HepG2 (cell line): ENCODE data around the gene XG. TPM values are rescaled to one million over a fixed set of nuclear protein-coding genes. Genes with fewer than 3 reads are reported as not detected.
"Not testable (repeated sequence)": the region's sequence is repeated elsewhere in the genome, so short reads cannot be mapped to it uniquely, and the experiment has no call there.

Experiments
- ATAC-seq: fragments of 200-7000 bp; cut with Tn5 transposase; 3 replicates; pipeline ENCODE4 v1.9.1; 2020; ENCODE audit warnings: mild to moderate bottlenecking, moderate library complexity
- BruUV-seq: library from RNA; stranded (reverse); fragments of 400-500 nt; replicated peaks from 2 replicates; lab custom pipeline; 2021; lab: Mats Ljungman, UMichigan
- CTCF ChIA-PET: fragments of 300-600 bp; formaldehyde crosslinking; extraction: SDS; loops from one replicate; lab custom pipeline; 2021; ENCODE audit warnings: low total read pairs, inconsistent platforms, low intra/inter-chr PET ratio; lab: Yijun Ruan, JAX
- POLR2A ChIA-PET: fragments of 350-600 bp; sonication (Branson Sonifier 250); formaldehyde crosslinking; loops from one replicate; lab custom pipeline; 2020; ENCODE audit warnings: antibody characterized with exemption, inconsistent platforms; lab: Yijun Ruan, JAX
- DNase-seq: peaks from one replicate; pipeline ENCODE4 v3.0.0-alpha.2; 2015; ENCODE audit warnings: low spot score
- FAIRE-seq: peaks from 3 replicates; lab custom pipeline; 2011; peaks lifted over from hg19 to GRCh38; lab: Jason Lieb, UNC
- H2AFZ ChIP-seq: one replicate; pipeline ENCODE4 v1.6.1; 2011; ENCODE audit warnings: low read length, inconsistent platforms
- H3K27ac ChIP-seq: fragments of 300-600 bp; 3 replicates; pipeline ENCODE4 v1.8.0; 2011; ENCODE audit warnings: mixed run types, mild to moderate bottlenecking, mixed read lengths, low read length, inconsistent platforms; ENCODE audit not compliant: insufficient read depth; ENCODE audit errors: extremely low read length
- H3K27me3 ChIP-seq, 2 experiments: fragments of 200-600 bp in 1 of 2; 2 replicates in 1 of 2; 3 replicates in 1 of 2; pipeline versions ENCODE4 v1.6.0 to v1.8.0; 2011; ENCODE audit warnings: low read length in 2 of 2, mild to moderate bottlenecking in 2 of 2, moderate library complexity in 2 of 2, inconsistent platforms in 1 of 2; ENCODE audit not compliant: insufficient read depth in 2 of 2, control insufficient read depth in 1 of 2
- H3K36me3 ChIP-seq, 2 experiments: fragments of 200-600 bp in 1 of 2; replicated peaks in 1 of 2; 2 replicates in 1 of 2; 3 replicates in 1 of 2; pipeline versions ENCODE4 v1.5.1 to v1.8.0; 2011; ENCODE audit warnings: low read length in 2 of 2, inconsistent platforms in 1 of 2; ENCODE audit not compliant: insufficient read depth in 2 of 2, control insufficient read depth in 1 of 2
- H3K4me1 ChIP-seq: 2 replicates; pipeline ENCODE4 v1.5.1; 2012; ENCODE audit warnings: low read length, inconsistent platforms; ENCODE audit not compliant: insufficient read depth
- H3K4me2 ChIP-seq: 2 replicates; pipeline ENCODE4 v1.6.0; 2011; ENCODE audit warnings: low read depth, low read length, inconsistent platforms
- H3K4me3 ChIP-seq, 3 experiments: fragments of 200-600 bp in 1 of 3; sonication (generic), shearing (Covaris generic) in 1 of 3; replicated peaks in 1 of 3; 2 replicates each; pipeline ENCODE4 v1.5.1; 2011 to 2016; ENCODE audit warnings: low read length in 3 of 3, inconsistent platforms in 2 of 3, low read depth in 2 of 3, mild to moderate bottlenecking in 2 of 3, control low read depth in 1 of 3, mixed read lengths in 1 of 3; ENCODE audit not compliant: insufficient read depth in 1 of 3
- H3K79me2 ChIP-seq: one replicate; pipeline ENCODE4 v1.6.1; 2011; ENCODE audit warnings: low read length, inconsistent platforms; ENCODE audit not compliant: insufficient read depth
- H3K9ac ChIP-seq: 2 replicates; pipeline ENCODE4 v1.6.0; 2011; ENCODE audit warnings: mild to moderate bottlenecking, low read depth, low read length, inconsistent platforms; ENCODE audit not compliant: insufficient read depth
- H3K9me3 ChIP-seq: 2 replicates; pipeline ENCODE4 v1.5.1; 2012; ENCODE audit warnings: mild to moderate bottlenecking, low read length
- H4K20me1 ChIP-seq: 2 replicates; pipeline ENCODE4 v1.6.0; 2011; ENCODE audit warnings: inconsistent platforms, mild to moderate bottlenecking, low read length, moderate library complexity; ENCODE audit not compliant: insufficient read depth
- WGBS: methylation state at CpG from one replicate; pipeline ENCODE4 v1.1.6; 2017; ENCODE audit warnings: low lambda C conversion rate; 5-methylcytosine and 5-hydroxymethylcytosine counted together
- in situ Hi-C: cut with HindIII; loops from 2 replicates; pipeline ENCODE4 v1.10.0; 2017; ENCODE audit warnings: low pct_unique_long_range_greater_than_20kb; ENCODE audit not compliant: extremely low pct_ligation_motif_present
- intact Hi-C: fragments of 100-400 bp; cut with micrococcal nuclease; formaldehyde crosslinking; loops from one replicate; pipeline ENCODE4 v1.10.0; 2022; ENCODE audit not compliant: unreplicated experiment
- polyA plus RNA-seq, 8 experiments: library from polyadenylated mRNA; depleted of rRNA in 3 of 8; stranded (reverse) in 7 of 8; unstranded in 1 of 8; fragments of >200 nt; fragmentation: Illumina TruSeq in 4 of 8; extraction: Trizol in 4 of 8; gene quantifications; 2 replicates each; pipeline versions ENCODE4 v1.2.1 to v1.2.3, GENCODE V29; 2011 to 2016; ENCODE audit warnings: low read depth in 4 of 8, missing spikeins in 1 of 8, mixed read lengths in 1 of 8; ENCODE audit not compliant: insufficient read depth in 1 of 8
- total RNA-seq, 5 experiments: library from RNA; depleted of rRNA; stranded (reverse); fragments of >200 nt; fragmentation: Illumina TruSeq; extraction: Trizol; gene quantifications; 2 replicates each; pipeline ENCODE4 v1.2.3, GENCODE V29; 2016; ENCODE audit warnings: low read depth in 1 of 5

The XG gene
- total and polyA plus RNA-seq, 2 of the 13 experiments (the other 11 are each of a cell fraction or from before 2014, with no cell fraction given): not detected

GRCh38 chrX:2802376-2803090, 50.7 kb downstream of the XG start:
- ATAC-seq, H3K4me2 ChIP-seq, POLR2A ChIA-PET, H3K27me3 ChIP-seq, H3K79me2 ChIP-seq, DNase-seq, H4K20me1 ChIP-seq, H3K4me1 ChIP-seq, BruUV-seq, FAIRE-seq, intact Hi-C loops, CTCF ChIA-PET, H3K4me3 ChIP-seq, in situ Hi-C loops, H3K9ac ChIP-seq, H3K36me3 ChIP-seq, H3K9me3 ChIP-seq, H2AFZ ChIP-seq, H3K27ac ChIP-seq: not testable (repeated sequence)
- 69% methylated on average over 14 of the region's 18 CpGs for WGBS

GRCh38 chrX:2803486-2803885, 51.6 kb downstream of the XG start:
- H3K4me3 ChIP-seq: not testable (repeated sequence)

GRCh38 chrX:2804106-2804843, 52.4 kb downstream of the XG start:
- H3K27ac ChIP-seq, H3K79me2 ChIP-seq, in situ Hi-C loops, H3K4me2 ChIP-seq, ATAC-seq, H2AFZ ChIP-seq, CTCF ChIA-PET, H3K9me3 ChIP-seq, DNase-seq, BruUV-seq, POLR2A ChIA-PET, H3K4me1 ChIP-seq, FAIRE-seq, H4K20me1 ChIP-seq, H3K4me3 ChIP-seq, H3K9ac ChIP-seq, H3K36me3 ChIP-seq, H3K27me3 ChIP-seq, intact Hi-C loops: not testable (repeated sequence)
- WGBS: 45% methylated on average over 5 of the region's 18 CpGs

More at GRCh38 chrX:2803486-2803885, 51.6 kb downstream of the XG start:
- CTCF ChIA-PET, H3K9ac ChIP-seq, POLR2A ChIA-PET, H3K27me3 ChIP-seq, H3K27ac ChIP-seq, H3K4me2 ChIP-seq, in situ Hi-C loops, H3K9me3 ChIP-seq, H3K79me2 ChIP-seq, H3K36me3 ChIP-seq, BruUV-seq, DNase-seq, H2AFZ ChIP-seq, ATAC-seq, H3K4me1 ChIP-seq, intact Hi-C loops, H4K20me1 ChIP-seq, FAIRE-seq: not testable (repeated sequence)
- WGBS: 56% methylated on average over 6 of the region's 8 CpGs
